ENCODE results near the gene CAMK1D. TPM values are rescaled to one million over a fixed set of nuclear protein-coding genes. Genes with fewer than 3 reads are reported as not detected.

The CAMK1D gene
- total and polyA plus RNA-seq, 2 of the 4 experiments (the other 2 are of a cell fraction) = 5.0 to 5.3 TPM

DNA sequence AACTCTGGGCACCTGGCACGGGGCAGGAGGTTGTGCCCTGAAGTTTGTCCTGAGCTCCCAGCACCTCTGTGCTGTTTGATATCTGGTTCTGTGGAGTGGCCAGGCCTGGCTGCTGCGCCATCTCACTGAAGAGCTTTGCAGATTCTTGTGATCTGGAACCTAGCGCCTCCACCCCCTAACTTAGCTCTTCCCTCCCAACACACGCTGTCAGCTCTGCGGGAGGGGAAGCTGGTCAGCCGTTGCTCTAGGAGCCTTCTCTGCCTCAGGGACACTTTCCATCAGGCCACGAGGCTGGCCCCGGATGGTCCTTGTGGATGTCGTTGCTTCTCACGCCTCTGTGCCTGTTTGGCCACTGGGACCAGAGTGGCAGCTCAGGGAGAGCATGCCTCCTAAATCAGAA lies 438.9 kb downstream of the CAMK1D start:
- Histone ChIP-seq H3K56ac (ENCODE audit: extremely low read depth, insufficient read depth, low read length) (no peak overlapping the region), H2BK15ac (ENCODE audit: low read depth, low read length) (no peak overlapping the region), H4K91ac (ENCODE audit: insufficient read depth, low read depth, low read length) (no peak overlapping the region), H4K8ac (ENCODE audit: low read depth in 2 of 2, low read length in 2 of 2) (no peak overlapping the region), H3K9me1 (ENCODE audit: insufficient read depth, low read length) (no peaks in the 10 kb centered on the region), H3K18ac (ENCODE audit: low read depth, low read length) (no peak overlapping the region), H2BK20ac (ENCODE audit: low read depth, low read length) (no peak overlapping the region), H3K4me2 (ENCODE audit: low read depth, low read length) (no peak overlapping the region), H2AK9ac (replicated peaks; ENCODE audit: low read depth, low read length, poor library complexity) (no peak overlapping the region), H2BK120ac (ENCODE audit: low read depth, low read length) (no peak overlapping the region), H2AK5ac (ENCODE audit: low read depth, low read length) (no peak overlapping the region), H3K9me3 (ENCODE audit: control insufficient read depth, insufficient read depth, low read length) (peaks cover 4% of the 10 kb centered on the region; the same call in 1 of the 2 replicates), H3K9ac (ENCODE audit: low read depth, low read length) (no peak overlapping the region), H3K27ac (ENCODE audit: insufficient read depth, low read length) (no peak overlapping the region), H3K4ac (ENCODE audit: low read depth, low read length) (no peak overlapping the region), H3K4me3 (ENCODE audit: insufficient read depth, low read depth, low read length) (no peak overlapping the region), H3K36me3 (ENCODE audit: control insufficient read depth, insufficient read depth, low read length) (no peaks in the 10 kb centered on the region), H3K23ac (ENCODE audit: low read depth, low read length) (no peak overlapping the region), H3K79me1 (ENCODE audit: low read depth in 1 of 2, low read length in 2 of 2) (no peaks in the 10 kb centered on the region), H3K4me1 (ENCODE audit: control insufficient read depth, insufficient read depth, low read length) (no peaks in the 10 kb centered on the region), H2AFZ (replicated peaks; ENCODE audit: low read length, poor library complexity) (no peak overlapping the region), H3K27me3 (ENCODE audit: control insufficient read depth, insufficient read depth, low read length) (no peaks in the 10 kb centered on the region; the same call in 1 of the 2 replicates), H3K14ac (replicated peaks; ENCODE audit: low read depth, low read length) (no peak overlapping the region), H4K5ac (ENCODE audit: low read depth, low read length) (no peak overlapping the region), H2BK5ac (ENCODE audit: low read depth, low read length, poor library complexity, severe bottlenecking) (no peak overlapping the region), H4K20me1 (ENCODE audit: insufficient read depth, low read length) (no peaks in the 10 kb centered on the region)
- WGBS, 2 experiments (ENCODE audit: extremely low coverage in 2 of 2, insufficient read length in 1 of 2) = 70% methylated on average over 4 of the region's 10 CpGs; no CpG with 5 or more reads in 1 of the 2 experiments
- CTCF ChIA-PET = interaction anchor here (0.6 kb wide), 1 partner anchor 44 kb away, joined by 3 read pairs; no protein-coding TSS in a partner anchor
- no peak for TF ChIP-seq MAFK (IDR thresholded peaks at IDR 0.05; ENCODE audit: low read depth, low read length)
- TF ChIP-seq, protein P1, sequence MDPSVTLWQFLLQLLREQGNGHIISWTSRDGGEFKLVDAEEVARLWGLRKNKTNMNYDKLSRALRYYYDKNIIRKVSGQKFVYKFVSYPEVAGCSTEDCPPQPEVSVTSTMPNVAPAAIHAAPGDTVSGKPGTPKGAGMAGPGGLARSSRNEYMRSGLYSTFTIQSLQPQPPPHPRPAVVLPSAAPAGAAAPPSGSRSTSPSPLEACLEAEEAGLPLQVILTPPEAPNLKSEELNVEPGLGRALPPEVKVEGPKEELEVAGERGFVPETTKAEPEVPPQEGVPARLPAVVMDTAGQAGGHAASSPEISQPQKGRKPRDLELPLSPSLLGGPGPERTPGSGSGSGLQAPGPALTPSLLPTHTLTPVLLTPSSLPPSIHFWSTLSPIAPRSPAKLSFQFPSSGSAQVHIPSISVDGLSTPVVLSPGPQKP (IDR thresholded peaks at IDR 0.05; ENCODE audit: borderline replicate concordance, low read depth, low read length) = no peak
- TF ChIP-seq POLR2A (IDR thresholded peaks at IDR 0.05; ENCODE audit: low read depth, low read length) = no peak
- TF ChIP-seq, protein P2, sequence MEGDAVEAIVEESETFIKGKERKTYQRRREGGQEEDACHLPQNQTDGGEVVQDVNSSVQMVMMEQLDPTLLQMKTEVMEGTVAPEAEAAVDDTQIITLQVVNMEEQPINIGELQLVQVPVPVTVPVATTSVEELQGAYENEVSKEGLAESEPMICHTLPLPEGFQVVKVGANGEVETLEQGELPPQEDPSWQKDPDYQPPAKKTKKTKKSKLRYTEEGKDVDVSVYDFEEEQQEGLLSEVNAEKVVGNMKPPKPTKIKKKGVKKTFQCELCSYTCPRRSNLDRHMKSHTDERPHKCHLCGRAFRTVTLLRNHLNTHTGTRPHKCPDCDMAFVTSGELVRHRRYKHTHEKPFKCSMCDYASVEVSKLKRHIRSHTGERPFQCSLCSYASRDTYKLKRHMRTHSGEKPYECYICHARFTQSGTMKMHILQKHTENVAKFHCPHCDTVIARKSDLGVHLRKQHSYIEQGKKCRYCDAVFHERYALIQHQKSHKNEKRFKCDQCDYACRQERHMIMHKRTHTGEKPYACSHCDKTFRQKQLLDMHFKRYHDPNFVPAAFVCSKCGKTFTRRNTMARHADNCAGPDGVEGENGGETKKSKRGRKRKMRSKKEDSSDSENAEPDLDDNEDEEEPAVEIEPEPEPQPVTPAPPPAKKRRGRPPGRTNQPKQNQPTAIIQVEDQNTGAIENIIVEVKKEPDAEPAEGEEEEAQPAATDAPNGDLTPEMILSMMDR (conservative IDR thresholded peaks at IDR 0.05; ENCODE audit: low read depth, low read length) = no peak
- no peak for TF ChIP-seq CHD1 (IDR thresholded peaks at IDR 0.05; ENCODE audit: low read depth, low read length)
- no peak for TF ChIP-seq RCOR1 (IDR thresholded peaks at IDR 0.05; ENCODE audit: insufficient replicate concordance, low read length)
- no TSS peak for BruUV-seq (replicated peaks)
- POLR2A ChIA-PET (ENCODE audit: unreplicated experiment) = no interaction called here
- intact Hi-C loops (cut with micrococcal nuclease) = no loop called here
- DNase-seq (no peak), ATAC-seq (ENCODE audit: low read depth) (no peak)
- dilution Hi-C loops (cut with HindIII; ENCODE audit: low sequenced_read_pairs, unreplicated experiment) = no loop called here
- in situ Hi-C loops (cut with MboI; ENCODE audit: low sequenced_read_pairs) = no loop called here

Data from IMR-90 (cell line).